ENCODE results near the gene KLHDC10. TPM values are rescaled to one million over a fixed set of nuclear protein-coding genes. Genes with fewer than 3 reads are reported as not detected.

Gene KLHDC10
- polyA plus RNA-seq, 2 of the 4 experiments (the other 2 are of a cell fraction) = 25.7 to 35.0 TPM

DNA sequence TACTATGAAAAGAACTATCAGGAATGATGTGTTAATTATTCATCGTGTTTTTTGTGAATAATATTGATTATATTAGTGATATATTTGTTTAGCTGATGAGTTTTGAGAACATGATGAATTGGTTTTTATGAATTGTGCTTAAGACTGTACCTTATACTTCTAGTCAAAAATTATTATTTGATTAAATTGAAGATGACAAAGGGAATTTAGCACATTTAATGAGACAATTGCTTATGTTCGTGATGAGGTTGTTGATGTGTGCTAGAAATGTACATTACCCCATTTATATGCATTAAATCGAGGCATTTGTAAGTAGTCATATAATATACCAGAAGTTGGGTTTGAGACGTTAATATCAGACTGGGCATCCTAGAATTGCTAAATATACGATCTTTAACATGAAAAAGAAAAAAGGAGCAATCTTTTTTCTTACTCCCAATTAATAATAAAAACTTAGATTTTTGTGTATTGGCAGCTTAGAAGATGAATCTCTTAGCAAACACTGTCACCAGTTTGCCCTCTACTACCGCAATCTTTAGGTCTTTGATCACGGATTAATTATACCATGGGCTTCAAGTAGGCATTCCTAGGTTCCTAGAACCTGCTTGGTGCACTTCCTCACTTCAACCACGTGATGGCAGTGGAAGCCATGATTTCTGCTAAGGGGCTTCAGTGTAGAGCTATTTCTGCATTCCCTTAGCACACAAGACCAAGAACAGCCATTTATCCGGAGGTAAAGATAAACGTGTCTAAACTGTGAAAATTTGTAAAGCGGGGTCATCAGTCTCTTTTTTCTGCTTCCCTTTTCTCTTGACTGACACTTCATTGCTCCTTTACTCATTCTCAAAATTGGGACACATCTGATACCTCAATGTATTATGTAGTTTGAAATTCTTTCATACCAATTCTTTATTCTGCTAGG is 1.6 kb downstream of the KLHDC10 start:
- CTCF ChIA-PET = interaction anchor here (0.6 to 4.0 kb wide), 45 partner anchors 8 to 1065 kb away, joined by 3 to 38 read pairs (median 4); partner anchors contain the start of gene TMEM209
- Histone ChIP-seq H3K4me3 (peak overlapping the region; percentile 80), H3K27ac (no peak overlapping the region), H3K4me2 (peak overlapping the region; percentile 95), H3K9me3 (no peaks in the 10 kb centered on the region), H3K4me1 (peaks cover 24% of the 10 kb centered on the region)
- POLR2A ChIA-PET = interaction anchor here (1.4 kb wide), 1 partner anchor 134 kb away, joined by 3 read pairs; the partner anchor contains the start of gene TMEM209
- DNase-seq (ENCODE audit: low read depth in 1 of 2, low spot score in 1 of 2) = peak; percentile 72 to 86
- ATAC-seq = peak; percentile 36 to 52; a peak in 4 of 6 replicates
- peak; percentile 92 for FAIRE-seq
- WGBS (ENCODE audit: missing lambda C conversion rate) = 2% methylated on average over 11 of the region's 11 CpGs
- TF ChIP-seq FOSB (CRISPR knock-in tag; IDR thresholded peaks at IDR 0.05) (no peak), RFX5 (IDR thresholded peaks at IDR 0.05) (no peak), RCOR1 (IDR thresholded peaks at IDR 0.05; ENCODE audit: low read depth, low read length) (no peak), NPAS2 (CRISPR knock-in tag; IDR thresholded peaks at IDR 0.05; ENCODE audit: borderline replicate concordance) (no peak), ZSCAN20 (CRISPR knock-in tag; IDR thresholded peaks at IDR 0.05) (no peak), KDM5A (IDR thresholded peaks at IDR 0.05) (peak; percentile 29; the same call in 1 of the 2 replicates), MYC (IDR thresholded peaks at IDR 0.05; ENCODE audit: borderline replicate concordance, low read length) (no peak), CBX8 (IDR thresholded peaks at IDR 0.05) (no peak), HOXB5 (CRISPR knock-in tag; IDR thresholded peaks at IDR 0.05) (no peak), ZC3H11A (IDR thresholded peaks at IDR 0.05) (no peak), POLR2AphosphoS2 (conservative IDR thresholded peaks at IDR 0.05; ENCODE audit: low read length) (no peak), EP300 (IDR thresholded peaks at IDR 0.05) (no peak), RAD21 (conservative IDR thresholded peaks at IDR 0.05 in 1 of 2, IDR thresholded peaks at IDR 0.05 in 1 of 2) (peak; percentile 91 to 93), TP53 (CRISPR knock-in tag; IDR thresholded peaks at IDR 0.05) (no peak), HOXB13 (CRISPR knock-in tag; IDR thresholded peaks at IDR 0.05; ENCODE audit: low read depth) (no peak), NFE2L2 (conservative IDR thresholded peaks at IDR 0.05; ENCODE audit: low read length) (no peak), EHF (CRISPR knock-in tag; IDR thresholded peaks at IDR 0.05) (no peak), MAFK (IDR thresholded peaks at IDR 0.05; ENCODE audit: partially characterized antibody) (no peak), RNF2 (IDR thresholded peaks at IDR 0.05; ENCODE audit: borderline replicate concordance, low read depth) (no peak), SREBF2 (IDR thresholded peaks at IDR 0.05) (no peak), FOXS1 (CRISPR knock-in tag; IDR thresholded peaks at IDR 0.05) (no peak), JUN (IDR thresholded peaks at IDR 0.05) (no peak), CEBPB (IDR thresholded peaks at IDR 0.05) (no peak), HOXA7 (CRISPR knock-in tag; IDR thresholded peaks at IDR 0.05) (no peak), POLR2A (IDR thresholded peaks at IDR 0.05; ENCODE audit: low read length) (no peak), ESRRA (IDR thresholded peaks at IDR 0.05; ENCODE audit: borderline replicate concordance, low read length) (no peak)
- TF ChIP-seq, protein P1, sequence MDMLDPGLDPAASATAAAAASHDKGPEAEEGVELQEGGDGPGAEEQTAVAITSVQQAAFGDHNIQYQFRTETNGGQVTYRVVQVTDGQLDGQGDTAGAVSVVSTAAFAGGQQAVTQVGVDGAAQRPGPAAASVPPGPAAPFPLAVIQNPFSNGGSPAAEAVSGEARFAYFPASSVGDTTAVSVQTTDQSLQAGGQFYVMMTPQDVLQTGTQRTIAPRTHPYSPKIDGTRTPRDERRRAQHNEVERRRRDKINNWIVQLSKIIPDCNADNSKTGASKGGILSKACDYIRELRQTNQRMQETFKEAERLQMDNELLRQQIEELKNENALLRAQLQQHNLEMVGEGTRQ (IDR thresholded peaks at IDR 0.05) = peak; percentile 65
- TF ChIP-seq, protein P2, sequence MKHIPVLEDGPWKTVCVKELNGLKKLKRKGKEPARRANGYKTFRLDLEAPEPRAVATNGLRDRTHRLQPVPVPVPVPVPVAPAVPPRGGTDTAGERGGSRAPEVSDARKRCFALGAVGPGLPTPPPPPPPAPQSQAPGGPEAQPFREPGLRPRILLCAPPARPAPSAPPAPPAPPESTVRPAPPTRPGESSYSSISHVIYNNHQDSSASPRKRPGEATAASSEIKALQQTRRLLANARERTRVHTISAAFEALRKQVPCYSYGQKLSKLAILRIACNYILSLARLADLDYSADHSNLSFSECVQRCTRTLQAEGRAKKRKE (CRISPR knock-in tag; IDR thresholded peaks at IDR 0.05; ENCODE audit: low read depth) = no peak
- TF ChIP-seq, protein P3, sequence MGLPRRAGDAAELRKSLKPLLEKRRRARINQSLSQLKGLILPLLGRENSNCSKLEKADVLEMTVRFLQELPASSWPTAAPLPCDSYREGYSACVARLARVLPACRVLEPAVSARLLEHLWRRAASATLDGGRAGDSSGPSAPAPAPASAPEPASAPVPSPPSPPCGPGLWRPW (IDR thresholded peaks at IDR 0.05) = no peak
- TF ChIP-seq, protein P4, sequence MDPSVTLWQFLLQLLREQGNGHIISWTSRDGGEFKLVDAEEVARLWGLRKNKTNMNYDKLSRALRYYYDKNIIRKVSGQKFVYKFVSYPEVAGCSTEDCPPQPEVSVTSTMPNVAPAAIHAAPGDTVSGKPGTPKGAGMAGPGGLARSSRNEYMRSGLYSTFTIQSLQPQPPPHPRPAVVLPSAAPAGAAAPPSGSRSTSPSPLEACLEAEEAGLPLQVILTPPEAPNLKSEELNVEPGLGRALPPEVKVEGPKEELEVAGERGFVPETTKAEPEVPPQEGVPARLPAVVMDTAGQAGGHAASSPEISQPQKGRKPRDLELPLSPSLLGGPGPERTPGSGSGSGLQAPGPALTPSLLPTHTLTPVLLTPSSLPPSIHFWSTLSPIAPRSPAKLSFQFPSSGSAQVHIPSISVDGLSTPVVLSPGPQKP (IDR thresholded peaks at IDR 0.05; ENCODE audit: low read depth, low read length) = no peak
- TF ChIP-seq, protein P5, sequence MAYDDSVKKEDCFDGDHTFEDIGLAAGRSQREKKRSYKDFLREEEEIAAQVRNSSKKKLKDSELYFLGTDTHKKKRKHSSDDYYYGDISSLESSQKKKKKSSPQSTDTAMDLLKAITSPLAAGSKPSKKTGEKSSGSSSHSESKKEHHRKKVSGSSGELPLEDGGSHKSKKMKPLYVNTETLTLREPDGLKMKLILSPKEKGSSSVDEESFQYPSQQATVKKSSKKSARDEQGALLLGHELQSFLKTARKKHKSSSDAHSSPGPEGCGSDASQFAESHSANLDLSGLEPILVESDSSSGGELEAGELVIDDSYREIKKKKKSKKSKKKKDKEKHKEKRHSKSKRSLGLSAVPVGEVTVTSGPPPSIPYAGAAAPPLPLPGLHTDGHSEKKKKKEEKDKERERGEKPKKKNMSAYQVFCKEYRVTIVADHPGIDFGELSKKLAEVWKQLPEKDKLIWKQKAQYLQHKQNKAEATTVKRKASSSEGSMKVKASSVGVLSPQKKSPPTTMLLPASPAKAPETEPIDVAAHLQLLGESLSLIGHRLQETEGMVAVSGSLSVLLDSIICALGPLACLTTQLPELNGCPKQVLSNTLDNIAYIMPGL (CRISPR knock-in tag; IDR thresholded peaks at IDR 0.05; ENCODE audit: borderline replicate concordance) = no peak
- TF ChIP-seq, protein P6, sequence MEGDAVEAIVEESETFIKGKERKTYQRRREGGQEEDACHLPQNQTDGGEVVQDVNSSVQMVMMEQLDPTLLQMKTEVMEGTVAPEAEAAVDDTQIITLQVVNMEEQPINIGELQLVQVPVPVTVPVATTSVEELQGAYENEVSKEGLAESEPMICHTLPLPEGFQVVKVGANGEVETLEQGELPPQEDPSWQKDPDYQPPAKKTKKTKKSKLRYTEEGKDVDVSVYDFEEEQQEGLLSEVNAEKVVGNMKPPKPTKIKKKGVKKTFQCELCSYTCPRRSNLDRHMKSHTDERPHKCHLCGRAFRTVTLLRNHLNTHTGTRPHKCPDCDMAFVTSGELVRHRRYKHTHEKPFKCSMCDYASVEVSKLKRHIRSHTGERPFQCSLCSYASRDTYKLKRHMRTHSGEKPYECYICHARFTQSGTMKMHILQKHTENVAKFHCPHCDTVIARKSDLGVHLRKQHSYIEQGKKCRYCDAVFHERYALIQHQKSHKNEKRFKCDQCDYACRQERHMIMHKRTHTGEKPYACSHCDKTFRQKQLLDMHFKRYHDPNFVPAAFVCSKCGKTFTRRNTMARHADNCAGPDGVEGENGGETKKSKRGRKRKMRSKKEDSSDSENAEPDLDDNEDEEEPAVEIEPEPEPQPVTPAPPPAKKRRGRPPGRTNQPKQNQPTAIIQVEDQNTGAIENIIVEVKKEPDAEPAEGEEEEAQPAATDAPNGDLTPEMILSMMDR (IDR thresholded peaks at IDR 0.05) = peak; percentile 95
- TF ChIP-seq, protein P7, sequence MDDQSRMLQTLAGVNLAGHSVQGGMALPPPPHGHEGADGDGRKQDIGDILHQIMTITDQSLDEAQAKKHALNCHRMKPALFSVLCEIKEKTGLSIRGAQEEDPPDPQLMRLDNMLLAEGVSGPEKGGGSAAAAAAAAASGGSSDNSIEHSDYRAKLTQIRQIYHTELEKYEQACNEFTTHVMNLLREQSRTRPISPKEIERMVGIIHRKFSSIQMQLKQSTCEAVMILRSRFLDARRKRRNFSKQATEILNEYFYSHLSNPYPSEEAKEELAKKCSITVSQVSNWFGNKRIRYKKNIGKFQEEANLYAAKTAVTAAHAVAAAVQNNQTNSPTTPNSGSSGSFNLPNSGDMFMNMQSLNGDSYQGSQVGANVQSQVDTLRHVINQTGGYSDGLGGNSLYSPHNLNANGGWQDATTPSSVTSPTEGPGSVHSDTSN (IDR thresholded peaks at IDR 0.05) = no peak

Data from A549 (cell line).